ENCODE results near the gene LSAMP. TPM values are rescaled to one million over a fixed set of nuclear protein-coding genes. Genes with fewer than 3 reads are reported as not detected.

LSAMP gene
- total RNA-seq, 1 donor from 2014 or later, result 10.2 TPM

DNA sequence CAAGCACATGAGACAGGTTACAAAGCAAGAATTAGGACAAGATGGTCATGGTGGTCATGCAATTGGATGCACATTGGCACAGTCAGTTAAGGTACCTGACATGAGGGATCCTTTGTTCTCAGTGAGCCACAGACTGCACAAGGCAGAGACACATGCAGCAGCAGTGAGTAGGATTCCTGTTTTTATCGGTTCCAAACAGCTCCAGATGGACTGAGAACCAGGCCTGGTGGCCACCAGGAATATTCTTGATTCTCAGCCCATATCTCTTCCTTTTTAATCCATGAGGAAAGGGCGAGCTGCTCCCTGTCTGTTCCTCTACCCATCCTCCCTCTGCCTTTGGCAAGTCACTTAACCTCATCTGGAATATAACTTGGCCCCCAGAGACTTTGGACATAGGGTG is 411.2 kb downstream of the LSAMP start:
- Histone ChIP-seq H3K27me3 (ENCODE audit: control insufficient read depth, insufficient read depth, low read length) (no peaks in the 10 kb centered on the region), H3K36me3 (ENCODE audit: control insufficient read depth, insufficient read depth, low read length) (no peaks in the 10 kb centered on the region), H3K4me3 (ENCODE audit: low read depth, low read length) (no peak overlapping the region)
- TF ChIP-seq, protein P1, sequence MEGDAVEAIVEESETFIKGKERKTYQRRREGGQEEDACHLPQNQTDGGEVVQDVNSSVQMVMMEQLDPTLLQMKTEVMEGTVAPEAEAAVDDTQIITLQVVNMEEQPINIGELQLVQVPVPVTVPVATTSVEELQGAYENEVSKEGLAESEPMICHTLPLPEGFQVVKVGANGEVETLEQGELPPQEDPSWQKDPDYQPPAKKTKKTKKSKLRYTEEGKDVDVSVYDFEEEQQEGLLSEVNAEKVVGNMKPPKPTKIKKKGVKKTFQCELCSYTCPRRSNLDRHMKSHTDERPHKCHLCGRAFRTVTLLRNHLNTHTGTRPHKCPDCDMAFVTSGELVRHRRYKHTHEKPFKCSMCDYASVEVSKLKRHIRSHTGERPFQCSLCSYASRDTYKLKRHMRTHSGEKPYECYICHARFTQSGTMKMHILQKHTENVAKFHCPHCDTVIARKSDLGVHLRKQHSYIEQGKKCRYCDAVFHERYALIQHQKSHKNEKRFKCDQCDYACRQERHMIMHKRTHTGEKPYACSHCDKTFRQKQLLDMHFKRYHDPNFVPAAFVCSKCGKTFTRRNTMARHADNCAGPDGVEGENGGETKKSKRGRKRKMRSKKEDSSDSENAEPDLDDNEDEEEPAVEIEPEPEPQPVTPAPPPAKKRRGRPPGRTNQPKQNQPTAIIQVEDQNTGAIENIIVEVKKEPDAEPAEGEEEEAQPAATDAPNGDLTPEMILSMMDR (IDR thresholded peaks at IDR 0.05; ENCODE audit: insufficient read depth, low read length, poor library complexity, severe bottlenecking), result no peak
- DNase-seq (ENCODE audit: low read depth), result no peak

GRCh38 chr3:116033516-116033915 is 411.8 kb downstream of the LSAMP start:
- Histone ChIP-seq H3K36me3 (ENCODE audit: control insufficient read depth, insufficient read depth, low read length) (no peaks in the 10 kb centered on the region), H3K4me3 (ENCODE audit: low read depth, low read length) (no peak overlapping the region), H3K27me3 (ENCODE audit: control insufficient read depth, insufficient read depth, low read length) (no peaks in the 10 kb centered on the region)
- DNase-seq (ENCODE audit: low read depth), result no peak
- TF ChIP-seq, protein P1 (IDR thresholded peaks at IDR 0.05; ENCODE audit: insufficient read depth, low read length, poor library complexity, severe bottlenecking), result no peak

- TF ChIP-seq, protein P1 (IDR thresholded peaks at IDR 0.05; ENCODE audit: insufficient read depth, low read length, poor library complexity, severe bottlenecking), result no peak
- H3K27me3 ChIP-seq (ENCODE audit: control insufficient read depth, insufficient read depth, low read length), result no peaks in the 10 kb centered on the region
- no peak for DNase-seq (ENCODE audit: low read depth)
- no peak overlapping the region for H3K4me3 ChIP-seq (ENCODE audit: low read depth, low read length)
- no peaks in the 10 kb centered on the region for H3K36me3 ChIP-seq (ENCODE audit: control insufficient read depth, insufficient read depth, low read length)
Measured at GRCh38 chr3:116032176-116032575, 413.1 kb downstream of the LSAMP start.

GRCh38 chr3:116030131-116030850 is 415.0 kb downstream of the LSAMP start:
- TF ChIP-seq, protein P1 (IDR thresholded peaks at IDR 0.05; ENCODE audit: insufficient read depth, low read length, poor library complexity, severe bottlenecking), result no peak
- Histone ChIP-seq H3K4me3 (ENCODE audit: low read depth, low read length) (no peak overlapping the region), H3K36me3 (ENCODE audit: control insufficient read depth, insufficient read depth, low read length) (no peaks in the 10 kb centered on the region), H3K27me3 (ENCODE audit: control insufficient read depth, insufficient read depth, low read length) (no peaks in the 10 kb centered on the region)
- DNase-seq (ENCODE audit: low read depth), result no peak

DNA sequence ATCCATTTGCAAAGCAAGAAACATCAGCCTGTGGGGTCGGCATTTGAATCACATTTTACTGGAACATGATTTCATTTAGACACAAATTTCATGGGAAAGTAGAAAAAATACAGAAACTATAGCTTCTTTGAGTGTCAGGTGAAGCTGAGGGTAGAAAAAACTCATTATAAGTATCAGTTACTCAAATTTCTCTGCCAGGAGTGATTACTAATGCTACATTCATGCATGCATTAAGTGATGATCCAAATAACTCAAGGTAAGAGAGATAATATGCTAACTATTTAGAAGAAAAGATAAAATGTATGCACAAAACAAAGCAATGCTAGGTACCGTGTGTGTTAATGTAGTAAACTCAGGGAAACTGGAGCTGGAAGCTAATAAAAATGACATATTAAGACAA is 416.0 kb downstream of the LSAMP start:
- Histone ChIP-seq H3K27me3 (ENCODE audit: control insufficient read depth, insufficient read depth, low read length) (no peaks in the 10 kb centered on the region), H3K36me3 (ENCODE audit: control insufficient read depth, insufficient read depth, low read length) (no peaks in the 10 kb centered on the region), H3K4me3 (ENCODE audit: low read depth, low read length) (no peak overlapping the region)
- TF ChIP-seq, protein P1 (IDR thresholded peaks at IDR 0.05; ENCODE audit: insufficient read depth, low read length, poor library complexity, severe bottlenecking), result no peak
- peak; percentile 14 for DNase-seq (ENCODE audit: low read depth)

DNA sequence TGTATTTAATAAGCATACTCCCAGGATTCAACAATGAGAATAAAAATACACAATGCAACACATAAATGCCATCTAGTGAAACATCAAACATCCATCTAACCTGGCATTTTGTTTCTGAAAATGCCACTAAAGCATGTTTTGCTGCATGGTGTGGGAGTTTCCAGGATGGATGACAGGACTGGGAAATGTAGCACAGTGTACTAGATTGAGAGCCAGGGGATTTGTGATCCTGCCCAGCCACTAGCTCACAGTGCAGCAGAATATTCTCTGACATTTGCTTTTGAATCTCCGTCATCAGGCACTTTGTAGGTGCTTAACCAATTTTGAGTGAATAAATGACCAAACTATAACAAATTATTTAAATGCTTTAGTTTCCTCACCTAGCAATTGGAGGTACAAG is 417.1 kb downstream of the LSAMP start:
- H3K4me3 ChIP-seq (ENCODE audit: low read depth, low read length), result no peak overlapping the region
- no peaks in the 10 kb centered on the region for H3K27me3 ChIP-seq (ENCODE audit: control insufficient read depth, insufficient read depth, low read length)
- TF ChIP-seq, protein P1 (IDR thresholded peaks at IDR 0.05; ENCODE audit: insufficient read depth, low read length, poor library complexity, severe bottlenecking), result no peak
- no peak for DNase-seq (ENCODE audit: low read depth)
- H3K36me3 ChIP-seq (ENCODE audit: control insufficient read depth, insufficient read depth, low read length), result no peaks in the 10 kb centered on the region

Data from kidney epithelial cell (primary cell).